ENCODE measurements around the gene DAG1.

The DAG1 gene

GRCh38 chr3:49554633-49555265 is 84.7 kb downstream of the DAG1 start:
- DNase-seq (ENCODE audit: low read depth): no peak

GRCh38 chr3:49556500-49557275 is 86.6 kb downstream of the DAG1 start:
- DNase-seq (ENCODE audit: low read depth): no peak

- no peak for DNase-seq (ENCODE audit: low read depth)
Observed at GRCh38 chr3:49563040-49563578, 93.0 kb downstream of the DAG1 start.

GRCh38 chr3:49563766-49564165 is 93.7 kb downstream of the DAG1 start:
- DNase-seq (ENCODE audit: low read depth): no peak

- no peak for DNase-seq (ENCODE audit: low read depth)
Observed at GRCh38 chr3:49566312-49566711, 96.2 kb downstream of the DAG1 start.

GRCh38 chr3:49567406-49567805 is 97.3 kb downstream of the DAG1 start:
- no peak for DNase-seq (ENCODE audit: low read depth)

- no peak for DNase-seq (ENCODE audit: low read depth)
Observed at GRCh38 chr3:49568965-49569364, 98.9 kb downstream of the DAG1 start.

- no peak for DNase-seq (ENCODE audit: low read depth)
Observed at GRCh38 chr3:49570028-49570654, 100.1 kb downstream of the DAG1 start.

GRCh38 chr3:49582177-49582576 is 112.1 kb downstream of the DAG1 start:
- no peak for DNase-seq (ENCODE audit: low read depth)

Data from activated gamma-delta T cell treated with anti-CD3 and anti-CD28 coated beads, Interleukin-2, amount 50 U/mL, for 16 hours (primary cell).